H9 (cell line): ENCODE measurements around the gene CRISPLD2. TPM values are rescaled to one million over a fixed set of nuclear protein-coding genes. Genes with fewer than 3 reads are reported as not detected.

Source experiments
- DNase-seq: peaks from one replicate; pipeline ENCODE4 v3.0.0-alpha.2; 2017
- H2AFZ ChIP-seq: one replicate; pipeline ENCODE4 v1.6.1; 2013; ENCODE audit warnings: mild to moderate bottlenecking, low read length, control low read depth, moderate library complexity
- H2AK5ac ChIP-seq: 2 replicates; pipeline ENCODE4 v1.6.1; 2013; ENCODE audit warnings: low read length, control low read depth, mixed read lengths; ENCODE audit not compliant: insufficient read length
- H2BK120ac ChIP-seq: one replicate; pipeline ENCODE4 v1.6.1; 2013; ENCODE audit warnings: low read depth, mild to moderate bottlenecking, low read length, control low read depth, inconsistent platforms; ENCODE audit not compliant: poor library complexity, severe bottlenecking
- H2BK12ac ChIP-seq: 2 replicates; pipeline ENCODE4 v1.6.1; 2013; ENCODE audit warnings: low read length, control low read depth, mixed read lengths, low read depth; ENCODE audit not compliant: insufficient read length
- H2BK15ac ChIP-seq: 2 replicates; pipeline ENCODE4 v1.6.1; 2013; ENCODE audit warnings: low read depth, low read length, control low read depth
- H2BK20ac ChIP-seq: one replicate; pipeline ENCODE4 v1.6.1; 2013; ENCODE audit warnings: low read depth, mild to moderate bottlenecking, low read length, control low read depth, inconsistent platforms; ENCODE audit not compliant: poor library complexity, severe bottlenecking
- H2BK5ac ChIP-seq: 2 replicates; pipeline ENCODE4 v1.6.1; 2013; ENCODE audit warnings: low read length, control low read depth, mixed read lengths; ENCODE audit not compliant: insufficient read length
- H3K14ac ChIP-seq: 2 replicates; pipeline ENCODE4 v1.6.1; 2013; ENCODE audit warnings: low read length, control low read depth; ENCODE audit not compliant: insufficient read depth
- H3K18ac ChIP-seq: 2 replicates; pipeline ENCODE4 v1.6.1; 2013; ENCODE audit warnings: low read depth, mild to moderate bottlenecking, mixed read lengths, low read length, control low read depth; ENCODE audit not compliant: insufficient read length
- H3K23ac ChIP-seq: 2 replicates; pipeline ENCODE4 v1.6.1; 2013; ENCODE audit warnings: low read length, control low read depth, mixed read lengths, low read depth; ENCODE audit not compliant: insufficient read length
- H3K23me2 ChIP-seq: 2 replicates; pipeline ENCODE4 v1.6.1; 2013; ENCODE audit warnings: low read depth, mild to moderate bottlenecking, mixed read lengths, low read length, control low read depth; ENCODE audit not compliant: insufficient read length, poor library complexity, severe bottlenecking
- H3K27ac ChIP-seq: 2 replicates; pipeline ENCODE4 v1.5.1; 2013; ENCODE audit warnings: low read length, control low read depth, mixed read lengths, low read depth; ENCODE audit not compliant: insufficient read length
- H3K27me3 ChIP-seq: 2 replicates; pipeline ENCODE4 v1.6.1; 2013; ENCODE audit warnings: low read length, control low read depth, inconsistent platforms; ENCODE audit not compliant: insufficient read depth
- H3K4ac ChIP-seq: 2 replicates; pipeline ENCODE4 v1.6.1; 2013; ENCODE audit warnings: low read depth, mild to moderate bottlenecking, control low read depth, inconsistent platforms, low read length, moderate library complexity
- H3K4me1 ChIP-seq: 2 replicates; pipeline ENCODE4 v1.6.1; 2013; ENCODE audit warnings: low read length, control low read depth, inconsistent platforms; ENCODE audit not compliant: insufficient read depth
- H3K4me2 ChIP-seq: 2 replicates; pipeline ENCODE4 v1.6.1; 2013; ENCODE audit warnings: low read length, control low read depth, mixed read lengths; ENCODE audit not compliant: insufficient read length, insufficient read depth
- H3K56ac ChIP-seq: 2 replicates; pipeline ENCODE4 v1.6.1; 2013; ENCODE audit warnings: low read depth, mild to moderate bottlenecking, mixed read lengths, low read length, control low read depth; ENCODE audit not compliant: insufficient read length
- H3K79me1 ChIP-seq: 2 replicates; pipeline ENCODE4 v1.6.1; 2013; ENCODE audit warnings: low read depth, mild to moderate bottlenecking, moderate library complexity, low read length, control low read depth, inconsistent platforms; ENCODE audit not compliant: insufficient read depth, poor library complexity, severe bottlenecking
- H3K79me2 ChIP-seq: 2 replicates; pipeline ENCODE4 v1.6.1; 2013; ENCODE audit warnings: low read length, control low read depth, inconsistent platforms; ENCODE audit not compliant: insufficient read depth
- H3K9ac ChIP-seq: 2 replicates; pipeline ENCODE4 v1.6.1; 2013; ENCODE audit warnings: low read length, control low read depth, mixed read lengths; ENCODE audit not compliant: insufficient read length; ENCODE audit errors: extremely low read depth
- H3K9me3 ChIP-seq: one replicate; pipeline ENCODE4 v1.6.1; 2013; ENCODE audit warnings: low read depth, low read length, inconsistent platforms; ENCODE audit not compliant: control insufficient read depth
- H3T11ph ChIP-seq: one replicate; pipeline ENCODE4 v1.6.1; 2013; ENCODE audit warnings: mild to moderate bottlenecking, low read length, control low read depth, inconsistent platforms
- H4K20me1 ChIP-seq: one replicate; pipeline ENCODE4 v1.6.1; 2013; ENCODE audit not compliant: control insufficient read depth, insufficient read length, insufficient read depth
- H4K5ac ChIP-seq: 2 replicates; pipeline ENCODE4 v1.6.1; 2013; ENCODE audit warnings: low read depth, mild to moderate bottlenecking, mixed read lengths, low read length, control low read depth; ENCODE audit not compliant: insufficient read length
- H4K8ac ChIP-seq: replicated peaks from 2 replicates; pipeline ENCODE4 v1.6.1; 2013; ENCODE audit warnings: low read length, control low read depth, mixed read lengths, low read depth; ENCODE audit not compliant: insufficient read length
- H4K91ac ChIP-seq: 2 replicates; pipeline ENCODE4 v1.6.1; 2013; ENCODE audit warnings: low read depth, mild to moderate bottlenecking, moderate library complexity, mixed read lengths, low read length, control low read depth; ENCODE audit not compliant: insufficient read length
- H3K27ac Mint-ChIP-seq, 3 experiments: 2 replicates in 2 of 3; 3 replicates in 1 of 3; pipeline ENCODE4 v1.8.0; 2020 to 2021; ENCODE audit warnings: mixed read lengths in 3 of 3, mild to moderate bottlenecking in 1 of 3, moderate library complexity in 1 of 3
- H3K27me3 Mint-ChIP-seq: 2 replicates; pipeline ENCODE4 v1.8.0; 2021; ENCODE audit warnings: low read depth, mild to moderate bottlenecking, moderate library complexity, mixed read lengths
- H3K36me3 Mint-ChIP-seq, 3 experiments: 2 replicates in 2 of 3; 3 replicates in 1 of 3; pipeline ENCODE4 v1.8.0; 2020 to 2021; ENCODE audit warnings: low read depth in 3 of 3, mixed read lengths in 3 of 3; ENCODE audit not compliant: insufficient read depth in 1 of 3
- H3K4me1 Mint-ChIP-seq, 2 experiments: 2 replicates each; pipeline ENCODE4 v1.8.0; 2020; ENCODE audit warnings: mixed read lengths in 2 of 2
- H3K4me3 Mint-ChIP-seq, 2 experiments: 2 replicates in 1 of 2; 3 replicates in 1 of 2; pipeline ENCODE4 v1.8.0; 2020 to 2021; ENCODE audit warnings: mild to moderate bottlenecking in 2 of 2, mixed read lengths in 2 of 2, moderate library complexity in 1 of 2
- H3K9me3 Mint-ChIP-seq, 2 experiments: 2 replicates in 1 of 2; 3 replicates in 1 of 2; pipeline ENCODE4 v1.8.0; 2020; ENCODE audit warnings: mild to moderate bottlenecking in 2 of 2, mixed read lengths in 2 of 2, moderate library complexity in 1 of 2
- WGBS: extraction: QIAGEN DNeasy Blood & Tissue Kit; methylation state at CpG from one replicate; pipeline ENCODE4 v1.1.7; 2013; ENCODE audit warnings: missing lambda C conversion rate, low lambda C conversion rate, mixed read lengths; ENCODE audit not compliant: insufficient read length; ENCODE audit errors: extremely low coverage; 5-methylcytosine and 5-hydroxymethylcytosine counted together
- total RNA-seq: library from RNA; stranded (reverse); gene quantifications from 2 replicates; pipeline ENCODE4 v1.2.1, GENCODE V29; 2021
- TF ChIP-seq, protein P1 (sequence below): fragments of 200-600 bp; sonication (generic); conservative IDR thresholded peaks from 3 replicates; pipeline ENCODE4 v1.8.0; 2021; ENCODE audit warnings: antibody characterized with exemption, mild to moderate bottlenecking

Gene CRISPLD2
- total RNA-seq, 1 experiment from 2014 or later: 2.3 TPM

DNA sequence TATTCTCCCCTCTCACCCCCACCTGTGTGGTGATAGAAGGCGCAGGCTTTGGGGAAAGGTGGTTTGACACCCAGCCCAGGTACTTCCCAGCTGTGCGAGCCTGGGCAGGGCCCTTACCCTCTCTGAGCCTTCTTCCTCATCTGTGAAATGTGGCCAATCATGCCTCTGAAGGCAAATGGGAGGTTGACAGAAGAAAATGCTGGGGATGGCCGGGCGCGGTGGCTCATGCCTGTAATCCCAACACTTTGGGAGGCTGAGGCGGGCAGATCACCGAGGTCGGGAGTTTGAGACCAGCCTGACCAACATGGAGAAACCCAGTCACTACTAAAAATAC lies 43.7 kb downstream of the CRISPLD2 start:
- Histone ChIP-seq H3T11ph (no peak overlapping the region), H2BK120ac (no peak overlapping the region), H3K79me2 (no peaks in the 10 kb centered on the region), H3K4me2 (no peak overlapping the region), H3K79me1 (no peaks in the 10 kb centered on the region), H3K4me1 (no peaks in the 10 kb centered on the region), H2BK12ac (no peak overlapping the region), H4K8ac (no peak overlapping the region), H3K9ac (no peak overlapping the region), H3K14ac (no peak overlapping the region), H3K4ac (no peak overlapping the region), H2BK5ac (no peak overlapping the region), H4K20me1 (no peaks in the 10 kb centered on the region), H2AFZ (no peak overlapping the region), H3K23ac (no peak overlapping the region), H3K18ac (no peak overlapping the region), H2BK15ac (no peak overlapping the region), H3K9me3 (no peaks in the 10 kb centered on the region), H4K5ac (no peak overlapping the region), H3K27me3 (no peaks in the 10 kb centered on the region), H3K23me2 (no peaks in the 10 kb centered on the region), H3K27ac (no peak overlapping the region), H2BK20ac (no peak overlapping the region), H3K56ac (no peak overlapping the region), H2AK5ac (no peak overlapping the region), H4K91ac (no peak overlapping the region)
- TF ChIP-seq, protein P1, sequence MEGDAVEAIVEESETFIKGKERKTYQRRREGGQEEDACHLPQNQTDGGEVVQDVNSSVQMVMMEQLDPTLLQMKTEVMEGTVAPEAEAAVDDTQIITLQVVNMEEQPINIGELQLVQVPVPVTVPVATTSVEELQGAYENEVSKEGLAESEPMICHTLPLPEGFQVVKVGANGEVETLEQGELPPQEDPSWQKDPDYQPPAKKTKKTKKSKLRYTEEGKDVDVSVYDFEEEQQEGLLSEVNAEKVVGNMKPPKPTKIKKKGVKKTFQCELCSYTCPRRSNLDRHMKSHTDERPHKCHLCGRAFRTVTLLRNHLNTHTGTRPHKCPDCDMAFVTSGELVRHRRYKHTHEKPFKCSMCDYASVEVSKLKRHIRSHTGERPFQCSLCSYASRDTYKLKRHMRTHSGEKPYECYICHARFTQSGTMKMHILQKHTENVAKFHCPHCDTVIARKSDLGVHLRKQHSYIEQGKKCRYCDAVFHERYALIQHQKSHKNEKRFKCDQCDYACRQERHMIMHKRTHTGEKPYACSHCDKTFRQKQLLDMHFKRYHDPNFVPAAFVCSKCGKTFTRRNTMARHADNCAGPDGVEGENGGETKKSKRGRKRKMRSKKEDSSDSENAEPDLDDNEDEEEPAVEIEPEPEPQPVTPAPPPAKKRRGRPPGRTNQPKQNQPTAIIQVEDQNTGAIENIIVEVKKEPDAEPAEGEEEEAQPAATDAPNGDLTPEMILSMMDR: no peak
- no CpG with 5 or more reads among the region's 8 CpGs for WGBS
- Mint-ChIP-seq H3K9me3 (peaks cover 13 to 14% of the 10 kb centered on the region in 2 experiments), H3K27me3 (0 out of 2 replicates have a peak, but pooled peaks cover 3% of the 10 kb centered on the region), H3K4me1 (peaks cover 0 to 11% of the 10 kb centered on the region in 2 experiments; a peak in 2 of 4 replicates), H3K4me3 (no peak overlapping the region), H3K27ac (no peak overlapping the region), H3K36me3 (peaks cover 8 to 13% (median 11%) of the 10 kb centered on the region in 3 experiments)
- no peak for DNase-seq
